Activated CD4-positive, alpha-beta T cell treated with anti-CD3 and anti-CD28 coated beads, Interleukin-2, Interleukin-6, amounts not matched to agents 100 ng/mL and 50 ng/mL, durations not matched to agents 16 hours and 8 hours (primary cell): Measurements from ENCODE around the gene POGK.
A peak's percentile ranks its signal among the peaks of the same experiment; 100 is the strongest.
"Not testable (repeated sequence)": the region's sequence is repeated elsewhere in the genome, so short reads cannot be mapped to it uniquely, and the experiment has no call there.

Experiments
- DNase-seq: peaks from one replicate; pipeline ENCODE4 v3.0.0-alpha.2; 2020

The POGK gene

DNA sequence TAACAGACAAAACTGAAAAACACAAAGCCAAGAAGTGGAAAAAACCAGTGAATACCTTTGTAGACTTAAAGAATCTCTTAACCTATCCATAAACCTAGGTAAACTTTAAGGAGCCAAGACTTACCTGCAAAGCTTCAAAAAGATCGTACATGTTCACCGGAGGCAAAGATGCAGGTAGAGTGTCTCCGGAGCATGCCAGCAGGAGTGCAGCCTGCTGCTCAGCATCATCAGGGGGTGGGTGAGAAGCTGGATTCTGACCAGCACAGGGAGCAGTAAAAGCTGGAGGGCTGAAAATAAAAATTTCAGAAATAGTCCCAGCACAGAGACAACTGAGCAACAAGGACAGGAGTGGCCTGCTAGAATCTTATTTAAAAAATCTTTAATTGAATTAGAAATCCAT, 18.7 kb downstream of the POGK start:
- no peak for DNase-seq

- no peak for DNase-seq
Observed at GRCh38 chr1:166858726-166859419, 19.6 kb downstream of the POGK start.

- no peak for DNase-seq
Observed at GRCh38 chr1:166859597-166859996, 20.3 kb downstream of the POGK start.

DNA sequence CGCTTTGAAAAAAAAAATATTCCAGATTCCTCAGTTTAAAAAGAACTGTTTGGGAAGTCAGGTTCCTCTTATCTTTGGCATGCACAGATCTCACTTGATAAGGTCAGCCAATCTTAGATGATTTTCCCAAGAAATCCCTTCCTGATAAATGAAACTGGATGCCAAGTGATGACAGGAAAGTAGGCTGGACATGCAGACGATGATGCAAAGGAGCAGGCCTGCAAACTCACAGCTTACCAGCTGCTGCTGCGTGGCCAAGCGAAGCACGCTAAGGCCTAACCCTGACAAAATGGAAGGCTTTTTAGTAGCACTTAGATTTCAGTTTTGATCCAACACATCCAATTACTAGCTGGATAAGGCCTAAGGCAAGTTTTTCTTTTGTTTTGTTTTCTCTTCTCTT, 26.7 kb downstream of the POGK start:
- no peak for DNase-seq

- DNase-seq, result no peak
Observed at GRCh38 chr1:166868639-166869038, 29.4 kb downstream of the POGK start.

DNA sequence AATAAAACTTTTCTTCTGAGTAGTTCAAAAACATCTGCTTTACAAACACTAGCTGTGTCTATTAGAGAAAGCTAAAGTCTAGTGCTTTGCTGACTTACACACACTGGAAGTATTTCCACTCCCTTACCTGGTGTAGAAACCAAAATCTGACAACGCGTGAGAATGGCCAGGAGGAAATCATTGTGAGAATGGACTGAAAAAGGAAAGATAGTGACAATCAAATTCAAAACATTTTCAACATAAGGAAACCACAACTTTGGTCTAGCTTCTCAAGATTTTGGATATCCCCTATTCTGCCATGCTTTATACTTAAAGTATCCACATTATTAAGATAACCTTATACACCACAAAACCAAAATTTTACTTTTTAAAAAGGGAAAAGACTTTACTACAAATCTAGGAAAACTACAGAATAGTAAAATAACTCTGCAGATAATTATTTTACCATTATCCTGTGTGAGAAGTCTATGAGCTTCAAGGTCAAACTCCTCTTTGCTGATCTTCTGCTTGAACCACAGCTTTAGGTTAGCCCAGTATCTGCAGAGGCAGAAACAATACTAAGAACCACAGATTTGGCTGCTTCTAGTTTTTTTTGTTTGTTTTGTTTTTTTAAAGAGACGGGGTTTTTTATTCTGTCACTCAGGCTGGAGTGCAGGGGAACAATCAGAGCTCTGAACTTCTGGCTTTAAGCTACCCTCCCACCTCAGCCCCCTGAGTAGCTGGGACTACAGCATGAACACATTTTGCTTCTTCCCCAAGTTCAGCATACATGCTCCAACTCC, 30.2 kb downstream of the POGK start:
- no peak for DNase-seq

- DNase-seq, result no peak
Observed at GRCh38 chr1:166870584-166870983, 31.3 kb downstream of the POGK start.

DNA sequence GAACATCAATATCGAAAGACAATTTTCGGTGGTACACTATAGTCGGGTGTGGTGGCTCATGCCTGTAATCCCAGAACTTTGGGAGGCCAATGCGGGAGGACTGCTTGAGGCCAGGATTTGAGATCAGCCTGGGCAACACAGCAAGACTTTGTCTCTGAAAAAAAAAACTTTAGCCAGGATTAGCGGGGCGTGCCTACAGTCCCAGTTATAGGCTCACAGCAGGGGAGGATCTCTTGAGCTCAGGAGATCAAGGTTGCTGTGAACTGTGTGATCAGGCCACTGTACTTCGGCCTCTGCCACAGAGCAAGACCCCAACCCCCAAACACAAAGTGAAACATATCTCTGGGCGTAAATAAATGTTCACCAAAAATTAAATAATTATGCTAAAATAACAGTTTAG, 35.2 kb downstream of the POGK start:
- DNase-seq, result no peak

- no peak for DNase-seq
Observed at GRCh38 chr1:166875302-166875733, 36.0 kb downstream of the POGK start.

DNA sequence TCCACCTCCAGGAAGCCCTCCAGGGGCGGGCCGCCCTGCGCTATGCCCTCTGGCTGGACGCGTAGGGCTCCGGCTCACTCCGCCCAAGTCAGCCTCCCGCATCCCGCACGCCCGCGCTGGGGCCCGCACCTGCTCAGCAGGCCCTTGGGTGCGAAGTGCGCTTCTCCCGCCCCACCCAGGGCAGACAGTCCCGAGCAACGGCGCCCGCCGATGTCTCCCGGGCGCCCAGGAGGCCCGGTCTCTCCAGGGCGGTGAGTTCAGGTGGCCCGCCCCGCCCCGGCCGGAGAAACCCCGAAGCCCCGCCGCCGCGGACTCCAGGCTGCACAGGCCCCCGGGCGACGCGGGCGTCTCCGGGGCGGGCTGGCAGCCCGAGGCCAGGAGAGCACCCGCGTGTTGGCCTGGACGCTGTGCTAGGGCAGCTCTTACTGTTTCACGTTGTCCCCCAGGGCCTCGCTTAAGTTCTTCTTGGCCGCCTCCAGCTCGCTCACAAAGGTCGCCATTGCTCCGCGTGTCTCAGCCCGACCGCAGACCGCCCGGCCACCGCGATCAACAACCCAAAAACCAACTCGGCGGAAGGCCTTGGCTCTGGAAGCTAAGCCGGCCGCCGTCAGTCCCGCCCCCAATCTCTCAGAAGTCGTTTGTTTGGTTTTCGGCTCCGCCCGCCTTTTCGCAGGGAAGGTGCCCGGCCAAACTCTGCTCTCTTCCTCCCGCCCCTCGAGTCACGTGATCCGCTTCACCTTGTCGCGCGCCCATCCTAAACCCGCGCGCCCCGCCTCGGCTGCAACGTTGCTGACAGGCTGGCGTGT, 36.7 kb downstream of the POGK start, which contains the start of gene TADA1:
TADA1 (minus strand) TSS at position 531 of the 806 bp plus-strand sequence; CDS start at position 500, 31 bp downstream.
- DNase-seq, result peak; percentile 99

GRCh38 chr1:166876540-166876838, 37.2 kb downstream of the POGK start:
- no peak for DNase-seq

DNA sequence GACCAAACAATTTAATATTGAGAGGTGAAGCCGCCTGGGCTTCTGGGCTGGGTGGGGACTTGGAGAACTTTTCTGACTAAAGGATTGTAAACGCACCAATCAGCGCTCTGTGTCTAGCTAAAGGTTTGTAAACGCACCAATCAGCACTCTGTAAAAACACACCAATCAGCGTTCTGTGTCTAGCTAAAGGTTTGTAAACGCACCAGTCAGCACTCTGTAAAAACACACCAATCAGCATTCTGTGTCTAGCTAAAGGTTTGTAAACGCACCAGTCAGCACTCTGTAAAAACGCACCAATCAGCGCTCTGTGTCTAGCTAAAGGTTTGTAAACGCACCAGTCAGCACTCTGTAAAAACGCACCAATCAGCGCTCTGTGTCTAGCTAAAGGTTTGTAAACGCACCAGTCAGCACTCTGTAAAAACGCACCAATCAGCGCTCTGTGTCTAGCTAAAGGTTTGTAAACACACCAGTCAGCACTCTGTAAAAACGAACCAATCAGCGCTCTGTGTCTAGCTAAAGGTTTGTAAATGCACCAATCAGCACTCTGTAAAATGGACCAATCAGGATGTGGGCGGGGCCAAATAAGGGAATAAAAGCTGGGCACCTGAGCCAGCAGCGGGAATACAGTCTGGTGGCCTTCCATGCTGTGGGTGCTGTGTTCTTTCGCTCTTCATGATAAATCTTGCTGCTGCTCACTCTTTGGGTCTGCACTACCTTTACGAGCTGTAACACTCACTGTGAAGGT, 39.1 kb downstream of the POGK start:
- not testable (repeated sequence) for DNase-seq

DNA sequence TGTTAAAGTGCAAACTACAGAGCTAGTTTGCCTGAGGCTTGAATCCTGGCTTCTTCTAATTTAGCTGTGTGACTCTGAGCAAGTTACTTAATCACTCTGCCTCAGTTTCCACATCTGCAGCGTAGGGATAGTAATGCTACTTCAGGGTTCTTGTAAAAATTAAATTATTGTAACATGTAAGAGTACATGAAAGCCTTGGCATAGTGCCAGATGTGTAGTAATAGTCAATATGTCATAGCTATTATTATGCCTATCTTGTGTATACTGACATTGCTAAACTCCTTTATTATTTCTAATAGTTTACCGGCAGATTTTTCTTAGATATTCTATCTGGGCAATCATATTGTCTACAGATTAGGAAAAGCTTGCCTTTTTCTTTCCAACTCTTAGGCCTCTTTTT, 43.6 kb downstream of the POGK start:
- no peak for DNase-seq

- peak; percentile 40 for DNase-seq
Observed at GRCh38 chr1:166884040-166884642, 44.9 kb downstream of the POGK start.

- DNase-seq, result no peak
Observed at GRCh38 chr1:166884971-166885370, 45.7 kb downstream of the POGK start.

- no peak for DNase-seq
Observed at GRCh38 chr1:166888373-166889111, 49.3 kb downstream of the POGK start.

DNA sequence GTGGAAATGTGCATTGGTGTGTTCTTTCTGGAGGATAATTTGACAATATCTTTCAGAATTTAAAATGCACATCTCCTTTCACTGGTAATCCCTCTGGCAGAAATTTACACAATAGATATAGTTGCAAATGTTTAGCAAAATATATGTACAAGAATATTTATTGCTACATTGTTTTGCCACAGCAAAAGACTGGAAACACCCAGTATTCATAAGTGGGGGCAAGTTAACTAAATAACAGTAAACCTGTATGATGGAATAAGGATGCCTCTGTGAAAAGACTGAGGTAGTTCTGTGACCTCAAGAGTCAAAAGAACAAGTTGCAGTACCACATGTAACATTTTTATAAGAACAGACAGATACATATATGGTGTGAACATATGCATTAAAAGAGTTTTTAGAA, 50.5 kb downstream of the POGK start:
- DNase-seq, result no peak

DNA sequence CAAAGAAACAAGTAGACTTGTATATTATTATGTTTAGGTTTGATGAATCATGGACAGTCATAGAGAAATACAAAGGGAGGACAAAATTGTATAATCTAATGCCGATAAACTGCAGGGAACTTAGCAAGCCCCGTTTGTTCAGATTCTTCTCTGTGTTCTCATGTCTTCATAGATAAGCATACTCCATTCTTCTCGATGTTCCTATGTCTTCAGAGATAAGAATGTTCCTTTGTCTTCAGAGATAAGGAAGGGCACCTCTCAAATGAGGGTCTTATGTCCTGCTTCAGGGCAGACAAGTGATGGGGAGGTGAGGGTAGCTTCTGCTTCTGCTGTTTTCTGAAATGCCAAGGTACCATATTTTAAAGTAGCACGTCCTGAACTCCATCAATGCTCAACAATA, 56.5 kb downstream of the POGK start:
- DNase-seq, result no peak

GRCh38 chr1:166899769-166900168, 60.5 kb downstream of the POGK start:
- DNase-seq, result no peak

- DNase-seq, result no peak
Observed at GRCh38 chr1:166900987-166901386, 61.7 kb downstream of the POGK start.

DNA sequence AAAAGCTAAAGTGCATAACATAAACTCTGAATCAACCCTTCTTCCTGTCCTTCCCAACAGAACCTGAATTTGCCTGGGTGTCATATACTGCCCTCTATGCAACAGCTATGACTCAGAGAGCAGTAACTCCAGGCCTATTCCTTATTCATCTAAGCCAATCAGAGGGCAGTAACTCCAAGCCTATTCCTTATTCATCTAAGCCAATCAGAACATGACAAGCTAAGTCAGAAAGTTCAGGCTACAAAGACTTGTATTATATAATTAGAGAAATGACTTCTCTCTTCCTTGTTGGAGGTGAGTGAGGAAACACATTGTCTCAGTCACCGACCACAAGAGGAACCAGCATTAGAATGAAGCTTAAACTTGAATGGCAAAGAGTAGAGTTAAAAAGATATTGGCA, 63.0 kb downstream of the POGK start:
- peak; percentile 8 for DNase-seq

DNA sequence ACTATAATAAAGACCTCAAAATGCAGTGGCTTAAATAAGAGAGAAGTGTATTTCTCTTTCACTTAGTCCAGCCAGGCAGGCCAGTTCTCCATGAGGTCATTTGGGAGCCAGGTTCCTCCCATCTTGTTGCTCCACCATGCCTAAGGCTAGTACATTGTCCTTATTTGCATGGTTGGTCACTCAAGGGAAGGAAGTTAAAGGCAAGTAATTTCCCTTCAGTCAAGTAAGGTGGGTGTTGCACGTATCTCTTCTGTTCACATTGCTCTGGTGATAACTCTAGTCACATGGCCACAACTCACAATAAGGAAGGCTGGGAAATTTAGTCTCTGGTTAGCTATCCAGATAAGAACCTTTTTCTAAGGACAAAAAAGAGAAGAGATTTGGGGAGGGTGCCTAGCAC, 64.0 kb downstream of the POGK start:
- no peak for DNase-seq
